Measurements from ENCODE around the gene ADAM17. TPM values are rescaled to one million over a fixed set of nuclear protein-coding genes. Genes with fewer than 3 reads are reported as not detected.
A peak's percentile ranks its signal among the peaks of the same experiment; 100 is the strongest.

The ADAM17 gene
- total RNA-seq, 1 donor from 2014 or later = 13.1 TPM

- intact Hi-C loops (cut with micrococcal nuclease) = no loop called here
- Histone ChIP-seq H3K27ac (replicated peaks) (peak overlapping the region; percentile 71), H3K9me3 (replicated peaks) (no peaks in the 10 kb centered on the region), H3K36me3 (no peaks in the 10 kb centered on the region), H3K4me3 (no peak overlapping the region), H3K4me1 (peaks cover 55% of the 10 kb centered on the region), H3K27me3 (ENCODE audit: low read depth) (no peaks in the 10 kb centered on the region)
- TF ChIP-seq, protein P1, sequence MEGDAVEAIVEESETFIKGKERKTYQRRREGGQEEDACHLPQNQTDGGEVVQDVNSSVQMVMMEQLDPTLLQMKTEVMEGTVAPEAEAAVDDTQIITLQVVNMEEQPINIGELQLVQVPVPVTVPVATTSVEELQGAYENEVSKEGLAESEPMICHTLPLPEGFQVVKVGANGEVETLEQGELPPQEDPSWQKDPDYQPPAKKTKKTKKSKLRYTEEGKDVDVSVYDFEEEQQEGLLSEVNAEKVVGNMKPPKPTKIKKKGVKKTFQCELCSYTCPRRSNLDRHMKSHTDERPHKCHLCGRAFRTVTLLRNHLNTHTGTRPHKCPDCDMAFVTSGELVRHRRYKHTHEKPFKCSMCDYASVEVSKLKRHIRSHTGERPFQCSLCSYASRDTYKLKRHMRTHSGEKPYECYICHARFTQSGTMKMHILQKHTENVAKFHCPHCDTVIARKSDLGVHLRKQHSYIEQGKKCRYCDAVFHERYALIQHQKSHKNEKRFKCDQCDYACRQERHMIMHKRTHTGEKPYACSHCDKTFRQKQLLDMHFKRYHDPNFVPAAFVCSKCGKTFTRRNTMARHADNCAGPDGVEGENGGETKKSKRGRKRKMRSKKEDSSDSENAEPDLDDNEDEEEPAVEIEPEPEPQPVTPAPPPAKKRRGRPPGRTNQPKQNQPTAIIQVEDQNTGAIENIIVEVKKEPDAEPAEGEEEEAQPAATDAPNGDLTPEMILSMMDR (IDR thresholded peaks at IDR 0.05; ENCODE audit: borderline replicate concordance) = no peak
- no peak for DNase-seq
These were observed 18.2 kb upstream of the ADAM17 start for GRCh38 chr2:9573840-9574239.

GRCh38 chr2:9573013-9573720 is 17.5 kb upstream of the ADAM17 start:
- Histone ChIP-seq H3K4me3 (no peak overlapping the region), H3K4me1 (peaks cover 48% of the 10 kb centered on the region), H3K36me3 (no peaks in the 10 kb centered on the region), H3K27ac (replicated peaks) (peak overlapping the region; percentile 71), H3K9me3 (replicated peaks) (no peaks in the 10 kb centered on the region), H3K27me3 (ENCODE audit: low read depth) (no peaks in the 10 kb centered on the region)
- intact Hi-C loops (cut with micrococcal nuclease) = no loop called here
- TF ChIP-seq, protein P1 (IDR thresholded peaks at IDR 0.05; ENCODE audit: borderline replicate concordance) = no peak
- DNase-seq = no peak

DNA sequence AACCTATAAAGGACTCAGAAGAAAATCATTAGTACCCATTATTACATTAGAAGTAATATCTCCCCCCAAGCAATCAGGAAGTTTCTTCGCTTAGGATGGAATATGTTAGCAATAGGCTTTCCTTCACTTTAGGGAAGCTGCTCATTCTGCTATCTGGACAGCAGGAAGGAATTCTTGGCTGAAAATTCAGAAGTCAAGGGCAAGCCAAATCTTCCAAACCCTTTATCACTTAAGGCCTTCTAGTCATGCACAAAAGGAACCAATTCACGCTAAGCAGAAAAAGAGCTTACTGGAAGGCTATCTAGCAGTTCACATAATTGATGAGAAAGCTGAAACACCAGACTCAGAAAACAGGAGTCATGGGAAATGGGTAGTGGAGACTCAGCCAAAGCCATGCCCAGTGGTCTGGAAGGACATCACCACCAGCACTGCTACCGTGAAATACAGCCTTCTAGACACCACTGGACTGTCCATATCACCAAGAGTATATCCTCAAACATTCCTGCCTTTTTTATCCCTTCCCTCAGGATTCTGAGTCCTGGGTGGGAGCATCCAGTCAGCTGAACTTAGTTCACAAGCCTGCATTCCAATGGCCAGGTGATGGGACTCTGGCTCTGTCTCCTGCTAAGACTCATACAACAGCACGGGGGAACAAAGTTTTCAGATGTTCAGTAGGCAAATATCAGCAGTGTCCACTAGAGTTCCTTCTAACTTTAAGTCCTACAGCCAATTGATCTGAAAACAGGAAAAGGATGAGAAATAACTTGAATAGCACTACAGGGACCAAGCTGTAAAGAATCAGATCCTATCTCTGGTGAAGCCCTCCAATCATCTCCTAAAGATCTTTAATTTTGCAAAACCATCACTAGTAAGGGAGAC is 14.8 kb upstream of the ADAM17 start:
- H3K4me1 ChIP-seq = peaks cover 40% of the 10 kb centered on the region

GRCh38 chr2:9565436-9566153 is 10.0 kb upstream of the ADAM17 start:
- TF ChIP-seq, protein P1 (IDR thresholded peaks at IDR 0.05; ENCODE audit: borderline replicate concordance) = no peak
- no peaks in the 10 kb centered on the region for H3K27me3 ChIP-seq (ENCODE audit: low read depth)
- peak overlapping the region; percentile 74 for H3K27ac ChIP-seq (replicated peaks)
- no peaks in the 10 kb centered on the region for H3K9me3 ChIP-seq (replicated peaks)
- H3K36me3 ChIP-seq = no peaks in the 10 kb centered on the region
- intact Hi-C loops (cut with micrococcal nuclease) = no loop called here
- peak; percentile 58 for DNase-seq
- H3K4me3 ChIP-seq = peak overlapping the region; percentile 35
- H3K4me1 ChIP-seq = peaks cover 25% of the 10 kb centered on the region

More for the DNA sequence above, 14.8 kb upstream of the ADAM17 start:
- DNase-seq = no peak
- Histone ChIP-seq H3K27me3 (ENCODE audit: low read depth) (no peaks in the 10 kb centered on the region), H3K9me3 (replicated peaks) (no peaks in the 10 kb centered on the region), H3K4me3 (no peak overlapping the region), H3K36me3 (no peaks in the 10 kb centered on the region), H3K27ac (replicated peaks) (no peak overlapping the region)
- intact Hi-C loops (cut with micrococcal nuclease) = no loop called here
- TF ChIP-seq, protein P1 (IDR thresholded peaks at IDR 0.05; ENCODE audit: borderline replicate concordance) = no peak

DNA sequence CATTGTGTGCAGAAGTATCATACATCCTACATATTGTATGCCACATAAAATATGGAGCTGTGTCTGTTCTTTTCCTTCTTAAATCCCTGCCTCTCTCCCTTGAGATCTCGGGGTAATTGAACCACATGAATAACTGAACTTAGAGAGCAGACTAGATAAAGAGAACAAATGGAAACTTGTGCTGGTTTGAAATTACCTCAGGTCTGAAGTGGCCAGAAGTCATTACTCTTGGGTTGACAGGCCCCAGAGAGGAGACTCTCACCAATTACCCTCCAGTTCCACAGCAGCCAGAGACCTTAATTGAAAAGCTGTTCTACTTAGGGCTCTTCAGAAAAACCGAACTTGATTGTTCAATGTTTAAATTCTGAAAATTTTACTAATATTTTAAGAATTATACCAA is 5.0 kb upstream of the ADAM17 start:
- Histone ChIP-seq H3K27me3 (ENCODE audit: low read depth) (no peaks in the 10 kb centered on the region), H3K4me1 (peaks cover 30% of the 10 kb centered on the region), H3K36me3 (no peaks in the 10 kb centered on the region), H3K9me3 (replicated peaks) (no peaks in the 10 kb centered on the region), H3K4me3 (no peak overlapping the region), H3K27ac (replicated peaks) (no peak overlapping the region)
- TF ChIP-seq, protein P1 (IDR thresholded peaks at IDR 0.05; ENCODE audit: borderline replicate concordance) = no peak
- intact Hi-C loops (cut with micrococcal nuclease) = no loop called here
- no peak for DNase-seq
